Stimulated activated CD4-positive, alpha-beta T cell treated with anti-CD3 and anti-CD28 coated beads, Interleukin-15, amount 100 ng/mL, for 24 hours (primary cell): Measurements from ENCODE around the gene PDE6B.
"Not testable (repeated sequence)": the region's sequence is repeated elsewhere in the genome, so short reads cannot be mapped to it uniquely, and the experiment has no call there.

ENCODE experiments used
- DNase-seq: peaks from one replicate; pipeline ENCODE4 v3.0.0-alpha.2; 2020

The PDE6B gene

GRCh38 chr4:622996-623913 lies 2.1 kb upstream of the PDE6B start:
- no peak for DNase-seq

GRCh38 chr4:623914-624566 lies 1.3 kb upstream of the PDE6B start:
- no peak for DNase-seq

- DNase-seq, result no peak
Observed at GRCh38 chr4:625631-626161, 323 bp downstream of the PDE6B start.

GRCh38 chr4:626201-627091 lies 1.1 kb downstream of the PDE6B start:
- DNase-seq, result no peak

GRCh38 chr4:627347-628125 lies 2.2 kb downstream of the PDE6B start:
- DNase-seq, result no peak

- no peak for DNase-seq
Observed at GRCh38 chr4:628311-628741, 3.0 kb downstream of the PDE6B start.

- DNase-seq, result no peak
Observed at GRCh38 chr4:628821-629635, 3.7 kb downstream of the PDE6B start.

- DNase-seq, result no peak
Observed at GRCh38 chr4:629636-629914, 4.2 kb downstream of the PDE6B start.

GRCh38 chr4:629915-630641 lies 4.7 kb downstream of the PDE6B start:
- DNase-seq, result no peak

- no peak for DNase-seq
Observed at GRCh38 chr4:630656-631055, 5.3 kb downstream of the PDE6B start.

- DNase-seq, result no peak
Observed at GRCh38 chr4:632196-632790, 6.9 kb downstream of the PDE6B start.

GRCh38 chr4:632926-633325 lies 7.6 kb downstream of the PDE6B start:
- no peak for DNase-seq

- DNase-seq, result no peak
Observed at GRCh38 chr4:633406-633805, 8.0 kb downstream of the PDE6B start.

- no peak for DNase-seq
Observed at GRCh38 chr4:633976-634598, 8.7 kb downstream of the PDE6B start.

- no peak for DNase-seq
Observed at GRCh38 chr4:634599-634985, 9.2 kb downstream of the PDE6B start.

- not testable (repeated sequence) for DNase-seq
Observed at GRCh38 chr4:635066-635835, 9.9 kb downstream of the PDE6B start.

GRCh38 chr4:635851-636627 lies 10.7 kb downstream of the PDE6B start:
- no peak for DNase-seq

GRCh38 chr4:636628-637159 lies 11.3 kb downstream of the PDE6B start:
- no peak for DNase-seq
